Measurements from ENCODE around the gene XPO6. TPM values are rescaled to one million over a fixed set of nuclear protein-coding genes. Genes with fewer than 3 reads are reported as not detected.
A peak's percentile ranks its signal among the peaks of the same experiment; 100 is the strongest.

XPO6 gene
- total RNA-seq, 1 donor = 102 TPM

DNA sequence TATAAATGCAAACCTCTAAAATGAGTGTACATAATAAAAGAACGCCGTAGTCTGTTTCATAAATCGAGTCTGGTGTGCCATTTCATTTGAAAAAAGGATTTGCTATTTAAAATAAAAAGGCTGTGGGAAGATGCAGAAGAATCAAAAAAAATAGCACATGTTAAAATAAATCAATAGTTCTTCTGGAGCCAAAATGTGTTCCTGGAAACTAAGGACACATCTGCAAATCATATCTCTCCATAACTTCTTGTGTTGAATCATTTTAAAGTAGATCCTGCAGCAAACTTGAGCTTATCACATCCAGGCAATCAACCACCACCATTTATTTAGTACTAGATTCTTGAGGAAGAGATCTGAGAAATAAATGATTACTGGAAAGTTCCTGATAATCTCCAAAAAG, 29.0 kb downstream of the XPO6 start:
- Histone ChIP-seq H3K4me1 (ENCODE audit: insufficient read depth, low read length) (peaks cover 59% of the 10 kb centered on the region), H3K27ac (ENCODE audit: low read depth, low read length) (peak overlapping the region; percentile 94), H2AFZ (ENCODE audit: low read length) (no peak overlapping the region), H3K79me2 (ENCODE audit: insufficient read depth, low read length) (peaks cover 90% of the 10 kb centered on the region), H3K4me2 (ENCODE audit: insufficient read depth, low read length) (no peak overlapping the region), H3K36me3 (ENCODE audit: insufficient read depth, low read length) (peaks cover 10% of the 10 kb centered on the region), H3K9me3 (ENCODE audit: low read depth, low read length) (no peaks in the 10 kb centered on the region), H3K4me3 (ENCODE audit: insufficient read depth, low read length) (no peak overlapping the region), H3K27me3 (ENCODE audit: insufficient read depth, low read length) (no peaks in the 10 kb centered on the region), H4K20me1 (ENCODE audit: insufficient read depth, low read length) (peaks cover 53% of the 10 kb centered on the region)
- DNase-seq (ENCODE audit: insufficient read length, low spot score, missing footprints) = no peak
- TF ChIP-seq, protein P1, sequence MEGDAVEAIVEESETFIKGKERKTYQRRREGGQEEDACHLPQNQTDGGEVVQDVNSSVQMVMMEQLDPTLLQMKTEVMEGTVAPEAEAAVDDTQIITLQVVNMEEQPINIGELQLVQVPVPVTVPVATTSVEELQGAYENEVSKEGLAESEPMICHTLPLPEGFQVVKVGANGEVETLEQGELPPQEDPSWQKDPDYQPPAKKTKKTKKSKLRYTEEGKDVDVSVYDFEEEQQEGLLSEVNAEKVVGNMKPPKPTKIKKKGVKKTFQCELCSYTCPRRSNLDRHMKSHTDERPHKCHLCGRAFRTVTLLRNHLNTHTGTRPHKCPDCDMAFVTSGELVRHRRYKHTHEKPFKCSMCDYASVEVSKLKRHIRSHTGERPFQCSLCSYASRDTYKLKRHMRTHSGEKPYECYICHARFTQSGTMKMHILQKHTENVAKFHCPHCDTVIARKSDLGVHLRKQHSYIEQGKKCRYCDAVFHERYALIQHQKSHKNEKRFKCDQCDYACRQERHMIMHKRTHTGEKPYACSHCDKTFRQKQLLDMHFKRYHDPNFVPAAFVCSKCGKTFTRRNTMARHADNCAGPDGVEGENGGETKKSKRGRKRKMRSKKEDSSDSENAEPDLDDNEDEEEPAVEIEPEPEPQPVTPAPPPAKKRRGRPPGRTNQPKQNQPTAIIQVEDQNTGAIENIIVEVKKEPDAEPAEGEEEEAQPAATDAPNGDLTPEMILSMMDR (IDR thresholded peaks at IDR 0.05; ENCODE audit: extremely low read depth, low read depth, low read length) = no peak

DNA sequence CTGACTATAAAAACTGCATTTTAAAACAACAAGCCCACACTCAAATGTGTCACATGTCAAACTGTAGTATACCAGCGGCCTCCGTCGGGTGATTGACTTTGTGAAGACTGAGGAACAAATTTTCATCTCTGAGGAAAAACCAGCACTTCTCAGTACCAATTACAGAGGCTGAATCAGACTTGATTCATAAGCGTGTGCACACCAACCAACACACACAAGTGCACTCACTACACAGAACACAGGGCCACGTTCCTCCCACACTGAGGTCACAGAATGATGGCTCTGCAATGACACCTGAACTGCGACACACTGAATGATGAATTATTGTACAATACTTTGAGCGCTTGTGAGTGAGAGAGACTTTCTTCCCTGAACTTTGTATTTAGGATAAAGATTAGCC, 29.6 kb downstream of the XPO6 start:
- Histone ChIP-seq H3K9me3 (ENCODE audit: low read depth, low read length) (no peaks in the 10 kb centered on the region), H4K20me1 (ENCODE audit: insufficient read depth, low read length) (peaks cover 53% of the 10 kb centered on the region), H3K4me2 (ENCODE audit: insufficient read depth, low read length) (peak overlapping the region; percentile 83), H3K27me3 (ENCODE audit: insufficient read depth, low read length) (no peaks in the 10 kb centered on the region), H3K4me3 (ENCODE audit: insufficient read depth, low read length) (peak overlapping the region; percentile 40), H3K27ac (ENCODE audit: low read depth, low read length) (peak overlapping the region; percentile 94), H3K36me3 (ENCODE audit: insufficient read depth, low read length) (peaks cover 17% of the 10 kb centered on the region), H3K79me2 (ENCODE audit: insufficient read depth, low read length) (peaks cover 90% of the 10 kb centered on the region), H2AFZ (ENCODE audit: low read length) (no peak overlapping the region), H3K4me1 (ENCODE audit: insufficient read depth, low read length) (peaks cover 53% of the 10 kb centered on the region)
- TF ChIP-seq, protein P1 (IDR thresholded peaks at IDR 0.05; ENCODE audit: extremely low read depth, low read depth, low read length) = no peak
- no peak for DNase-seq (ENCODE audit: insufficient read length, low spot score, missing footprints)

DNA sequence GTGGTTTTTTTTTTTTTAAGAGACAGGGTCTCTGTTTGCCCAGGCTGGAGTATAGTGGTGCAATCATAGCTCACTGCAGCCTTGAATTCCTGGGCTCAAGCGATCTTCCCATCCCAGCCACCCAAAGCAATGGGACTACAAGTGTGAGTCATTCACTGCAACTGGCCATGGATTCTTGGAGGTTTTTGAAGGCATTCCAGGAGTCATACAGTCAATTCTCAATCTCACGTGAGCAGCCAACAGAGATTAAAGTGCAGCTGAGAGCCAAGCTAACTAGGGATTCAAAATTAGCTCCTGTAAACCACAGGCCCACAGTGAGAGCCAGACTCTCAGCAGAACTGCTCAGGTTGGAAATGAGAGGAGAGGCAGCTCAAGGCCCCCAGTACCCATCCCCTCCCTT, 30.2 kb downstream of the XPO6 start:
- Histone ChIP-seq H3K27me3 (ENCODE audit: insufficient read depth, low read length) (no peaks in the 10 kb centered on the region), H3K4me1 (ENCODE audit: insufficient read depth, low read length) (peaks cover 47% of the 10 kb centered on the region), H4K20me1 (ENCODE audit: insufficient read depth, low read length) (peaks cover 50% of the 10 kb centered on the region), H2AFZ (ENCODE audit: low read length) (no peak overlapping the region), H3K9me3 (ENCODE audit: low read depth, low read length) (no peaks in the 10 kb centered on the region), H3K79me2 (ENCODE audit: insufficient read depth, low read length) (peaks cover 90% of the 10 kb centered on the region), H3K4me2 (ENCODE audit: insufficient read depth, low read length) (peak overlapping the region; percentile 83), H3K4me3 (ENCODE audit: insufficient read depth, low read length) (peak overlapping the region; percentile 40), H3K36me3 (ENCODE audit: insufficient read depth, low read length) (peaks cover 21% of the 10 kb centered on the region), H3K27ac (ENCODE audit: low read depth, low read length) (peak overlapping the region; percentile 94)
- TF ChIP-seq, protein P1 (IDR thresholded peaks at IDR 0.05; ENCODE audit: extremely low read depth, low read depth, low read length) = no peak
- DNase-seq (ENCODE audit: insufficient read length, low spot score, missing footprints) = no peak

DNA sequence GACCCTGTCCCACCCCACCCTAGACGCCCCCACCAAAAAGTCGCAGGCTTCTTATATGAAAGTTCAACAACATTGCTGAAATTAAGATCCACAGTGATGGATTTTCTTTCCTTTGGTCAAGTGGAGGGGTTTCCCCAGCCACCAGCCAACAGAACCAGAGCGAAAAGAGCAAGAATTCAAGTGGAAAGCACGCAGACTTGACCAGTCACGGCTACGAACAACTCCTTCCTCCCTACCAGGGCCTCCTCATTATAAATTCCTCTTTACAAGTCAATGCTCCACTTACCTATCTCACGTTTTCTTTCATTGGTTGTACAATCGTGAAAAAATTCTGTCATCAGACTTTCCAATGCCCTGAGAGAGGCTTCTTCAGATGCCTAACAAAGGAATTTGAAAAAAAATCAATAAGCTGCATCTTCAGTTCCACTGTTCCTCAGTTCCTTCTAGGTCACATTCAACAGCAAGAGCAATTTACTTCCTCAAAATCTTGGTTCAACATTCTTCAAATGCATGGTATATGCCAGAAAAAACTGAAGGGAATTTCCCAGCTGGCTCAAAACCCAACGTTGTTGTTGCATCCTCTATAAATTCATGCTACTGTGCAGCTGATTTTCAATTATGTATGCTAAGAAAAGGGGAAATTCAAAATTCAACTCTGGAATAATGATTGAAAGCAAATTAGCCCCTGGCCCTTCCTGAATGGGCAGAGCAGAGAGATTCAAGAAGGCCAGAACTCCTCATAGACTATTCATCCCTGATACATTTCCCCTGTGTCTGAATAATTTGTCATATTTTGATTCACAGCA, 30.9 kb downstream of the XPO6 start:
- Histone ChIP-seq H3K4me2 (ENCODE audit: insufficient read depth, low read length) (peak overlapping the region; percentile 83), H3K36me3 (ENCODE audit: insufficient read depth, low read length) (peaks cover 24% of the 10 kb centered on the region), H3K27me3 (ENCODE audit: insufficient read depth, low read length) (no peaks in the 10 kb centered on the region), H3K4me3 (ENCODE audit: insufficient read depth, low read length) (peak overlapping the region; percentile 15), H3K27ac (ENCODE audit: low read depth, low read length) (peak overlapping the region; percentile 94), H4K20me1 (ENCODE audit: insufficient read depth, low read length) (peaks cover 45% of the 10 kb centered on the region), H3K4me1 (ENCODE audit: insufficient read depth, low read length) (peaks cover 43% of the 10 kb centered on the region), H3K79me2 (ENCODE audit: insufficient read depth, low read length) (peaks cover 89% of the 10 kb centered on the region), H3K9me3 (ENCODE audit: low read depth, low read length) (no peaks in the 10 kb centered on the region), H2AFZ (ENCODE audit: low read length) (no peak overlapping the region)
- no peak for DNase-seq (ENCODE audit: insufficient read length, low spot score, missing footprints)
- TF ChIP-seq, protein P1 (IDR thresholded peaks at IDR 0.05; ENCODE audit: extremely low read depth, low read depth, low read length) = no peak

All from osteoblast (primary cell).